ENCODE data around the gene HOXC4. TPM values are rescaled to one million over a fixed set of nuclear protein-coding genes. Genes with fewer than 3 reads are reported as not detected.
"Not testable (repeated sequence)": the region's sequence is repeated elsewhere in the genome, so short reads cannot be mapped to it uniquely, and the experiment has no call there.

HOXC4 gene
- total and polyA plus RNA-seq, 2 of the 8 experiments (the other 6 are each of a cell fraction or from before 2014, with no cell fraction given): not detected

DNA sequence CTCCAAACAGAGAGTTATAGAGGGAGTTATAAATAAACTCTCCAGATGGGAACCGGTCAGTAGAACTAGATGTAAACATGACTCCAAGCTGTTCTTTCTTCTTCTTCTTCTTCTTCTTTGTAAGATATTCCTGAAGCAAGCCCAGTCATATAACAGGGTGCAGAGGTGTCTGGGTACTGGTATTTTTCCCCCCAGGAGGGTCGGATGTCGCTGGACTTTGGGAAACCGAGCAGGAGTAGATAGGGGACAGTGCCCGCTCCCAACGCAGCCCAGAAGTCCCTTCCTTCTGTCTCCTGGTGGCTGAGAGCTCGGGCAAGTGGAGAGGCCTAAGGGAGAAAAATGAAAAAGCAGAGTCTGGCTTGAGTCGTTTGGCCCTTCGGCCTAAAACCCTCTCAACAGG, 25.5 kb downstream of the HOXC4 start:
- H2BK120ac ChIP-seq (replicated peaks; ENCODE audit: low read depth, low read length); DNase-seq (ENCODE audit: low read depth in 1 of 2, low spot score in 2 of 2); H4K8ac ChIP-seq (ENCODE audit: extremely low read depth, insufficient read depth, low read length); H4K5ac ChIP-seq (ENCODE audit: insufficient read length, low read depth, low read length); H3K9me3 ChIP-seq (ENCODE audit: insufficient read depth in 2 of 2, low read depth in 1 of 2, low read length in 1 of 2); H3K23ac ChIP-seq (ENCODE audit: insufficient read length); H3K23me2 ChIP-seq (ENCODE audit: low read depth, low read length); H3K79me2 ChIP-seq (ENCODE audit: control insufficient read depth in 1 of 2, insufficient read depth in 2 of 2, low read length in 2 of 2); H4K91ac ChIP-seq (replicated peaks; ENCODE audit: insufficient read length, low read length); H2BK12ac ChIP-seq (ENCODE audit: low read depth, low read length); H2AK5ac ChIP-seq (ENCODE audit: low read depth, low read length); H2BK20ac ChIP-seq (ENCODE audit: low read length); FAIRE-seq; H2BK5ac ChIP-seq (ENCODE audit: low read depth, low read length); H3K36me3 ChIP-seq (ENCODE audit: control insufficient read depth in 2 of 4, insufficient read depth in 4 of 4, low read length in 3 of 4); H2AFZ ChIP-seq (ENCODE audit: low read length); H3K4me2 ChIP-seq (ENCODE audit: insufficient read depth in 1 of 2, low read depth in 2 of 2, low read length in 2 of 2); H3K56ac ChIP-seq (replicated peaks; ENCODE audit: insufficient read length, low read depth, low read length); H4K20me1 ChIP-seq (replicated peaks in 1 of 2; ENCODE audit: control insufficient read depth in 1 of 2, insufficient read depth in 2 of 2, low read length in 2 of 2); POLR2A ChIA-PET (ENCODE audit: partially characterized antibody); H3K79me1 ChIP-seq (ENCODE audit: low read depth, low read length); H3K14ac ChIP-seq (ENCODE audit: insufficient read length); H3K18ac ChIP-seq (ENCODE audit: extremely low read depth, low read length); H3K4ac ChIP-seq (replicated peaks; ENCODE audit: insufficient read length, low read depth, low read length); H3K9ac ChIP-seq (replicated peaks in 1 of 4; ENCODE audit: extremely low read depth in 1 of 4, low read depth in 3 of 4, low read length in 3 of 4); H3K27ac ChIP-seq (ENCODE audit: low read depth, low read length); H2BK15ac ChIP-seq (ENCODE audit: low read length); H3K4me3 ChIP-seq (ENCODE audit: extremely low read depth in 1 of 4, insufficient read depth in 2 of 4, low read depth in 3 of 4, low read length in 4 of 4): not testable (repeated sequence)
- peaks cover 51 to 77% (median 72%) of the 10 kb centered on the region in 4 experiments for H3K27me3 ChIP-seq (replicated peaks in 1 of 4; ENCODE audit: control insufficient read depth in 3 of 4, extremely low read depth in 1 of 4, insufficient read depth in 3 of 4, low read length in 3 of 4)
- TF ChIP-seq RNF2 (IDR thresholded peaks at IDR 0.05; ENCODE audit: borderline replicate concordance, low read depth, low read length, missing control alignments, poor library complexity, severe bottlenecking) (peak; percentile 90), CBX8 (IDR thresholded peaks at IDR 0.05; ENCODE audit: borderline replicate concordance, low read depth, low read length) (peak; percentile 33; the same call in 1 of the 2 replicates)
- CTCF ChIA-PET (ENCODE audit: partially characterized antibody): interaction anchor here (0.6 kb wide), 1 partner anchor 14 kb away, joined by 4 read pairs; no protein-coding TSS in a partner anchor
- peaks cover 6 to 13% (median 9%) of the 10 kb centered on the region in 4 experiments for H3K4me1 ChIP-seq (replicated peaks in 1 of 4; ENCODE audit: control insufficient read depth in 3 of 4, insufficient read depth in 4 of 4, low read length in 3 of 4)
- 7% methylated on average over 9 of the region's 9 CpGs; no CpG with 5 or more reads in 1 of the 2 experiments for WGBS, 2 experiments (ENCODE audit: extremely low coverage in 1 of 2, insufficient coverage in 1 of 2, insufficient read length in 1 of 2, insufficient replicate concordance in 2 of 2, low coverage in 1 of 2, low lambda C conversion rate in 2 of 2, missing lambda C conversion rate in 1 of 2)

Data from H1 (cell line).